ENCODE results near the gene PAWR. TPM values are rescaled to one million over a fixed set of nuclear protein-coding genes. Genes with fewer than 3 reads are reported as not detected.

Gene PAWR
- total and polyA plus RNA-seq, 2 of the 13 experiments (the other 11 are each of a cell fraction or from before 2014, with no cell fraction given) = 29.1 to 36.1 TPM

GRCh38 chr12:79643821-79644220 is 46.9 kb downstream of the PAWR start (continued):
- TF ChIP-seq, protein P1, sequence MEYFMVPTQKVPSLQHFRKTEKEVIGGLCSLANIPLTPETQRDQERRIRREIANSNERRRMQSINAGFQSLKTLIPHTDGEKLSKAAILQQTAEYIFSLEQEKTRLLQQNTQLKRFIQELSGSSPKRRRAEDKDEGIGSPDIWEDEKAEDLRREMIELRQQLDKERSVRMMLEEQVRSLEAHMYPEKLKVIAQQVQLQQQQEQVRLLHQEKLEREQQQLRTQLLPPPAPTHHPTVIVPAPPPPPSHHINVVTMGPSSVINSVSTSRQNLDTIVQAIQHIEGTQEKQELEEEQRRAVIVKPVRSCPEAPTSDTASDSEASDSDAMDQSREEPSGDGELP (IDR thresholded peaks at IDR 0.05; ENCODE audit: borderline replicate concordance, low read depth) = 0 out of 2 replicates have a peak, but pooled peaks have one; percentile 11
- TF ChIP-seq NFAT5 (CRISPR knock-in tag; IDR thresholded peaks at IDR 0.05) (no peak), ASH2L (IDR thresholded peaks at IDR 0.05; ENCODE audit: insufficient read length, low read depth, low read length) (peak; percentile 61), FLYWCH1 (CRISPR knock-in tag; IDR thresholded peaks at IDR 0.05) (no peak), ZKSCAN8 (CRISPR knock-in tag; IDR thresholded peaks at IDR 0.05; ENCODE audit: borderline replicate concordance) (0 out of 2 replicates have a peak, but pooled peaks have one; percentile 24), SOX13 (IDR thresholded peaks at IDR 0.05) (peak; percentile 50; the same call in 1 of the 2 replicates), SOX13 (CRISPR knock-in tag; conservative IDR thresholded peaks at IDR 0.05 in 1 of 2, IDR thresholded peaks at IDR 0.05 in 1 of 2) (peak in 1 of 2 experiments; percentile 94; a peak in 2 of 4 replicates), ZNF276 (CRISPR knock-in tag; IDR thresholded peaks at IDR 0.05; ENCODE audit: low read depth) (no peak), ZMYM2 (CRISPR knock-in tag; IDR thresholded peaks at IDR 0.05) (no peak), SAP130 (CRISPR knock-in tag; IDR thresholded peaks at IDR 0.05; ENCODE audit: low read depth) (peak; percentile 70)
- TF ChIP-seq, protein P2, sequence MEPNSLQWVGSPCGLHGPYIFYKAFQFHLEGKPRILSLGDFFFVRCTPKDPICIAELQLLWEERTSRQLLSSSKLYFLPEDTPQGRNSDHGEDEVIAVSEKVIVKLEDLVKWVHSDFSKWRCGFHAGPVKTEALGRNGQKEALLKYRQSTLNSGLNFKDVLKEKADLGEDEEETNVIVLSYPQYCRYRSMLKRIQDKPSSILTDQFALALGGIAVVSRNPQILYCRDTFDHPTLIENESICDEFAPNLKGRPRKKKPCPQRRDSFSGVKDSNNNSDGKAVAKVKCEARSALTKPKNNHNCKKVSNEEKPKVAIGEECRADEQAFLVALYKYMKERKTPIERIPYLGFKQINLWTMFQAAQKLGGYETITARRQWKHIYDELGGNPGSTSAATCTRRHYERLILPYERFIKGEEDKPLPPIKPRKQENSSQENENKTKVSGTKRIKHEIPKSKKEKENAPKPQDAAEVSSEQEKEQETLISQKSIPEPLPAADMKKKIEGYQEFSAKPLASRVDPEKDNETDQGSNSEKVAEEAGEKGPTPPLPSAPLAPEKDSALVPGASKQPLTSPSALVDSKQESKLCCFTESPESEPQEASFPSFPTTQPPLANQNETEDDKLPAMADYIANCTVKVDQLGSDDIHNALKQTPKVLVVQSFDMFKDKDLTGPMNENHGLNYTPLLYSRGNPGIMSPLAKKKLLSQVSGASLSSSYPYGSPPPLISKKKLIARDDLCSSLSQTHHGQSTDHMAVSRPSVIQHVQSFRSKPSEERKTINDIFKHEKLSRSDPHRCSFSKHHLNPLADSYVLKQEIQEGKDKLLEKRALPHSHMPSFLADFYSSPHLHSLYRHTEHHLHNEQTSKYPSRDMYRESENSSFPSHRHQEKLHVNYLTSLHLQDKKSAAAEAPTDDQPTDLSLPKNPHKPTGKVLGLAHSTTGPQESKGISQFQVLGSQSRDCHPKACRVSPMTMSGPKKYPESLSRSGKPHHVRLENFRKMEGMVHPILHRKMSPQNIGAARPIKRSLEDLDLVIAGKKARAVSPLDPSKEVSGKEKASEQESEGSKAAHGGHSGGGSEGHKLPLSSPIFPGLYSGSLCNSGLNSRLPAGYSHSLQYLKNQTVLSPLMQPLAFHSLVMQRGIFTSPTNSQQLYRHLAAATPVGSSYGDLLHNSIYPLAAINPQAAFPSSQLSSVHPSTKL (CRISPR knock-in tag; IDR thresholded peaks at IDR 0.05) = peak; percentile 84
